ENCODE measurements around the gene COL12A1.

COL12A1 gene

GRCh38 chr6:75204217-75204958 is 1.5 kb downstream of the COL12A1 start:
- no peak overlapping the region for H3K4me3 ChIP-seq (replicated peaks; ENCODE audit: insufficient read depth, low read length)
- H3K27me3 ChIP-seq (ENCODE audit: insufficient read depth, poor library complexity, severe bottlenecking) = peaks cover 73% of the 10 kb centered on the region
- TF ChIP-seq SPI1 (IDR thresholded peaks at IDR 0.05; ENCODE audit: borderline replicate concordance, low read depth) (no peak), CTCF (IDR thresholded peaks at IDR 0.05; ENCODE audit: insufficient read depth, low read length) (peak; percentile 10)
- DNase-seq (ENCODE audit: low read depth in 1 of 2, low spot score in 1 of 2) = peak in 1 of 2 experiments; percentile 39
- H3K27ac ChIP-seq (replicated peaks) = no peak overlapping the region

- Histone ChIP-seq H3K4me3 (replicated peaks; ENCODE audit: insufficient read depth, low read length) (no peak overlapping the region), H3K27ac (replicated peaks) (no peak overlapping the region), H3K27me3 (ENCODE audit: insufficient read depth, poor library complexity, severe bottlenecking) (peaks cover 72% of the 10 kb centered on the region)
- TF ChIP-seq SPI1 (IDR thresholded peaks at IDR 0.05; ENCODE audit: borderline replicate concordance, low read depth) (no peak), POLR2AphosphoS5 (IDR thresholded peaks at IDR 0.05; ENCODE audit: low read depth) (no peak), GABPA (IDR thresholded peaks at IDR 0.05; ENCODE audit: low read depth) (no peak), CTCF (IDR thresholded peaks at IDR 0.05; ENCODE audit: insufficient read depth, low read length) (no peak)
- TF ChIP-seq, protein P1, sequence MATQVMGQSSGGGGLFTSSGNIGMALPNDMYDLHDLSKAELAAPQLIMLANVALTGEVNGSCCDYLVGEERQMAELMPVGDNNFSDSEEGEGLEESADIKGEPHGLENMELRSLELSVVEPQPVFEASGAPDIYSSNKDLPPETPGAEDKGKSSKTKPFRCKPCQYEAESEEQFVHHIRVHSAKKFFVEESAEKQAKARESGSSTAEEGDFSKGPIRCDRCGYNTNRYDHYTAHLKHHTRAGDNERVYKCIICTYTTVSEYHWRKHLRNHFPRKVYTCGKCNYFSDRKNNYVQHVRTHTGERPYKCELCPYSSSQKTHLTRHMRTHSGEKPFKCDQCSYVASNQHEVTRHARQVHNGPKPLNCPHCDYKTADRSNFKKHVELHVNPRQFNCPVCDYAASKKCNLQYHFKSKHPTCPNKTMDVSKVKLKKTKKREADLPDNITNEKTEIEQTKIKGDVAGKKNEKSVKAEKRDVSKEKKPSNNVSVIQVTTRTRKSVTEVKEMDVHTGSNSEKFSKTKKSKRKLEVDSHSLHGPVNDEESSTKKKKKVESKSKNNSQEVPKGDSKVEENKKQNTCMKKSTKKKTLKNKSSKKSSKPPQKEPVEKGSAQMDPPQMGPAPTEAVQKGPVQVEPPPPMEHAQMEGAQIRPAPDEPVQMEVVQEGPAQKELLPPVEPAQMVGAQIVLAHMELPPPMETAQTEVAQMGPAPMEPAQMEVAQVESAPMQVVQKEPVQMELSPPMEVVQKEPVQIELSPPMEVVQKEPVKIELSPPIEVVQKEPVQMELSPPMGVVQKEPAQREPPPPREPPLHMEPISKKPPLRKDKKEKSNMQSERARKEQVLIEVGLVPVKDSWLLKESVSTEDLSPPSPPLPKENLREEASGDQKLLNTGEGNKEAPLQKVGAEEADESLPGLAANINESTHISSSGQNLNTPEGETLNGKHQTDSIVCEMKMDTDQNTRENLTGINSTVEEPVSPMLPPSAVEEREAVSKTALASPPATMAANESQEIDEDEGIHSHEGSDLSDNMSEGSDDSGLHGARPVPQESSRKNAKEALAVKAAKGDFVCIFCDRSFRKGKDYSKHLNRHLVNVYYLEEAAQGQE (IDR thresholded peaks at IDR 0.05; ENCODE audit: insufficient replicate concordance, low read depth) = no peak
- DNase-seq (ENCODE audit: low read depth in 1 of 2, low spot score in 1 of 2) = no peak
Measured at GRCh38 chr6:75203721-75204120, 2.1 kb downstream of the COL12A1 start.

- TF ChIP-seq CTCF (IDR thresholded peaks at IDR 0.05; ENCODE audit: insufficient read depth, low read length) = no peak
- TF ChIP-seq, protein P1 (IDR thresholded peaks at IDR 0.05; ENCODE audit: insufficient replicate concordance, low read depth) = no peak
- H3K27me3 ChIP-seq (ENCODE audit: insufficient read depth, poor library complexity, severe bottlenecking) = peaks cover 62% of the 10 kb centered on the region
- DNase-seq (ENCODE audit: low read depth in 1 of 2, low spot score in 1 of 2) = no peak
- H3K4me3 ChIP-seq (replicated peaks; ENCODE audit: insufficient read depth, low read length) = no peak overlapping the region
- H3K27ac ChIP-seq (replicated peaks) = no peak overlapping the region
Measured at GRCh38 chr6:75202676-75203131, 3.1 kb downstream of the COL12A1 start.

All from HL-60 (cell line).